Activated T-cell treated with anti-CD3 and anti-CD28 coated beads for 24 hours (primary cell): ENCODE data around the gene TIMM22.
"Not testable (repeated sequence)": the region's sequence is repeated elsewhere in the genome, so short reads cannot be mapped to it uniquely, and the experiment has no call there.

Experiments
- DNase-seq: peaks from one replicate; pipeline ENCODE4 v3.0.0-alpha.2; 2020; ENCODE audit warnings: low read depth

Gene TIMM22

GRCh38 chr17:973053-973452 lies 23.9 kb upstream of the TIMM22 start:
- no peak for DNase-seq

GRCh38 chr17:974778-975177 lies 22.2 kb upstream of the TIMM22 start:
- not testable (repeated sequence) for DNase-seq

- no peak for DNase-seq
Measured at GRCh38 chr17:975371-975915, 21.5 kb upstream of the TIMM22 start.

GRCh38 chr17:976312-976711 lies 20.6 kb upstream of the TIMM22 start:
- DNase-seq: no peak

GRCh38 chr17:977166-977565 lies 19.8 kb upstream of the TIMM22 start:
- DNase-seq: no peak

- DNase-seq: no peak
Measured at GRCh38 chr17:978103-979093, 18.5 kb upstream of the TIMM22 start.

- DNase-seq: no peak
Measured at GRCh38 chr17:979212-979538, 17.8 kb upstream of the TIMM22 start.

GRCh38 chr17:979539-980405 lies 17.2 kb upstream of the TIMM22 start, which contains the start of gene NXN:
TSS of gene NXN (minus strand) at chr17:979776.
- DNase-seq: peak; percentile 80

- DNase-seq: peak; percentile 72
Measured at GRCh38 chr17:980406-981291, 16.3 kb upstream of the TIMM22 start.

- no peak for DNase-seq
Measured at GRCh38 chr17:981292-981658, 15.7 kb upstream of the TIMM22 start.

- no peak for DNase-seq
Measured at GRCh38 chr17:983921-984320, 13.0 kb upstream of the TIMM22 start.

GRCh38 chr17:986322-986929 lies 10.5 kb upstream of the TIMM22 start:
- DNase-seq: no peak

- no peak for DNase-seq
Measured at GRCh38 chr17:987931-988330, 9.0 kb upstream of the TIMM22 start.

GRCh38 chr17:988561-988960 lies 8.4 kb upstream of the TIMM22 start:
- no peak for DNase-seq

- no peak for DNase-seq
Measured at GRCh38 chr17:992933-993332, 4.0 kb upstream of the TIMM22 start.

GRCh38 chr17:995324-995723 lies 1.6 kb upstream of the TIMM22 start:
- DNase-seq: not testable (repeated sequence)

- no peak for DNase-seq
Measured at GRCh38 chr17:998111-998510, 1.2 kb downstream of the TIMM22 start.

- no peak for DNase-seq
Measured at GRCh38 chr17:1000597-1001461, 3.9 kb downstream of the TIMM22 start.

GRCh38 chr17:1001640-1002411 lies 4.9 kb downstream of the TIMM22 start:
- no peak for DNase-seq

- no peak for DNase-seq
Measured at GRCh38 chr17:1002412-1002753, 5.5 kb downstream of the TIMM22 start.
